Activated naive CD8-positive, alpha-beta T cell treated with anti-CD3 and anti-CD28 coated beads, Interleukin-2, amount 50 U/mL, for 16 hours (primary cell): ENCODE measurements around the gene MCF2L.

ENCODE experiments used
- DNase-seq: peaks from one replicate; pipeline ENCODE4 v3.0.0-alpha.2; 2020; ENCODE audit warnings: low read depth, low spot score

MCF2L gene

GRCh38 chr13:113113846-113114271 is 144.8 kb downstream of the MCF2L start:
- no peak for DNase-seq

DNA sequence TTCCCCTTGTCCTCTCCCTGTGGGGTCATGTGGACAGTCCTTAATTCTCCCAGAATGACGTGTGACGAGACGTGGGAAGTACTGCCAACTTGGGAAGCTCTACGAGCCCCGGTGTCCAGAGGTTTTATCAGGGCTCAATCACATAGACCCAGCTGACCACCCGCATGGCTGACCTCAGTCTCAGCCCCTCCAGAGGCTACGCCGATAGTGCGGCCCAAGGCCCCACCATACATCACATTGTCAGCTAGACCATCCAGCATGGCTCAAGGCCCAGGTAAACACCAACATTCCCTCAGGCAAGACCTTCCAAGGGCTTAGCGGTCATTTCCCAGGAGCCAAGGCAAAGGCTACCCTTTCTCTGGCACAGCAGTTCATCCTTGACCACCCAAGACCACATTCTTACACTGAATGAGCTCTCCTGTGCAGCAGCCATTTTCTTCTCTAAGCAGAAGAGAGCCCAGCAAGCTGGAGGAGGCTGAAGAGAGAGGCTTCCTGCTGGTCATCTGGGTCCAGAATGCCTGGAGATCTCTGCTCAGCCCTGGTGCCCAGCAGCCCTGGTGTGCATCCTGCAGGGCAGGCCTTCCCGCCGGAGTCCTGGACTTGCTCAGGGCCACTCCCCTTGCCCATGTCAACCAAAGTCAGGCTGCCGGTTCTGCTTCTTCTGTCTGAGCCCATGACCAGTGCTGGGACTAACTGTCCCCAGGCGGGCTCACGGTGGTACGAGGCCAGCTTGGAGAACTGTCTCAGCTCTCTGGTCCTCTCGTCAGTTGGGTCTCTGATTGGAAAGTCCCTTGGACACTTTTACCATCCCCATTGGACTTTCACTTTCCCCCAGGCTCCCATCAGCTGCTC is 145.7 kb downstream of the MCF2L start:
- DNase-seq, result no peak

DNA sequence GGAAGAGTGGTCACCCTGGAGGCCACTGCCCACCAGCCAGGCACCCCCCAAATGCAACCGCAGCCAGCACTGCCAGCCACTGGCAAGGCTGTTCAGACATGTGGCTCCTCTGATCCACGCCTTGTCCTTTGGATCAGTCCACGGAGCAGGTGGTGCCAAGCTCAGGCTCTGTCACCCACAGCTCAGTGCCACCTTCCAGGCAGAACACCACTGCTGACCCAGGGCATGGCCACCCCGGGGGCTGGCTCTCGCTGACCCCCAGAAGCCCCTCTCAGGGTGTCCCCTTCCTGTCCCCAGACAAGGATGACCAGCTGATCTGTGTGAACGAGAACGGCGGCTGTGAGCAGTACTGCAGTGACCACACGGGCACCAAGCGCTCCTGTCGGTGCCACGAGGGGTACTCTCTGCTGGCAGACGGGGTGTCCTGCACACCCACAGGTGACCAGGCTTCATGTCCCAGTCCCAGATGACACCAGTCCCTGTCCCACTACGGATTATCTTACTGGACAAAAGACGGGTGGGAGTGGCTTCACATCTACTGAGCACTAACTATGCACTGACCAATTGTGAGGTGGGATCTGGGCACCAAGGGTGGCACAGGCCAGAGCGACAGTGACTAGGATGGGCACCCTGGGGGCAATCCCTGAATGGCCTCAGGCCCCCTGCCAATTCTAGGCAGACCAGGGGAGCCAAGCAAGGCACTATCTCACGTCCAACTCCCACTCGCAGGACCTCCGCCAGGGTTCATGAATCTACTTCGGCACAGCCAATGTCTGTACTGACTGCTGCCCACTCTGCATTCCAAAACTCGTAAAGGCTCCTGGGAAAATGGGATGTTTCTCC is 146.6 kb downstream of the MCF2L start:
- no peak for DNase-seq

DNA sequence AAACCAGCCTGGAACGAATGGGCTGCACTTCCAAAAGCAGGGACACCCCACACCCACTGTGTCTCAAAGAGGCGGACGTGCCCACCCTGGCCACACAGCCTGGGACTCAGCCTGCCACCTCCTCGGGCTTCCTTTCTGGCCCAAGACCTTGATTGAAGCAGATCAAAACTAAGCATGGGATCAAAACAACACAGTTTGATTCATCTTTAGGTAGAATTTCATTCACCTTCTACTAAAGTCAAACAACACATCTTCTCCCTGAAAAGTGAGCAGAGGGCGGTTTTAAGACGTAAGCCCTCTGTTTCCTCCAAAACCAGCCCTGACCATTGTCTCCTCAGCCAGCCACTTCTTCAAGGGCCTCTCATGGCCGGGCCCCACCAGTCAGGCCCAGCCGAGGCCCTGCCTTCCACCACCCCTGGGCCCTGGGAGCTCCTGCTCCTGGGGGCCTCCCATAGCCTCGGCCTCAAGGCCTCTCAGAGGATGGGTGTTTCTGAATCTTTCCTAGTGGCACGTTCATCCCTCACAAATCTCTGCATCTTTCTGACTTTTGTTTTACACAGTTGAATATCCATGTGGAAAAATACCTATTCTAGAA is 147.3 kb downstream of the MCF2L start:
- no peak for DNase-seq

GRCh38 chr13:113116871-113117271 is 147.9 kb downstream of the MCF2L start:
- DNase-seq, result no peak

- no peak for DNase-seq
These were observed 148.4 kb downstream of the MCF2L start for GRCh38 chr13:113117335-113117872.

GRCh38 chr13:113117911-113118260 is 148.9 kb downstream of the MCF2L start:
- no peak for DNase-seq

- DNase-seq, result no peak
These were observed 149.4 kb downstream of the MCF2L start for GRCh38 chr13:113118261-113119021.

- DNase-seq, result no peak
These were observed 150.3 kb downstream of the MCF2L start for GRCh38 chr13:113119166-113119821.

DNA sequence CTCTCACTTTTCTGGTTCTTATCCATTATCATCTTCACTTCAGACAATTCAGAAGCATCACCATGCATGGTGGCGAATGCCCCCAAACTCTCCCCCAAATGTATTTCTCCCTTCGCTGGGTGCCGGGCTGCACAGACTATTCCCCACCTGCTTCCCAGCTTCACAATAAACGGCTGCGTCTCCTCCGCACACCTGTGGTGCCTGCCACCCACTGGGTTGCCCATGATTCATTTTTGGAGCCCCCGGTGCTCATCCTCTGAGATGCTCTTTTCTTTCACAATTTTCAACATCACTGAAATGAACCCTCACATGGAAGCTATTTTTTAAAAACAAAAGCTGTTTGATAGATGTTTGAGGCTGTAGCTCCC is 150.8 kb downstream of the MCF2L start:
- no peak for DNase-seq

DNA sequence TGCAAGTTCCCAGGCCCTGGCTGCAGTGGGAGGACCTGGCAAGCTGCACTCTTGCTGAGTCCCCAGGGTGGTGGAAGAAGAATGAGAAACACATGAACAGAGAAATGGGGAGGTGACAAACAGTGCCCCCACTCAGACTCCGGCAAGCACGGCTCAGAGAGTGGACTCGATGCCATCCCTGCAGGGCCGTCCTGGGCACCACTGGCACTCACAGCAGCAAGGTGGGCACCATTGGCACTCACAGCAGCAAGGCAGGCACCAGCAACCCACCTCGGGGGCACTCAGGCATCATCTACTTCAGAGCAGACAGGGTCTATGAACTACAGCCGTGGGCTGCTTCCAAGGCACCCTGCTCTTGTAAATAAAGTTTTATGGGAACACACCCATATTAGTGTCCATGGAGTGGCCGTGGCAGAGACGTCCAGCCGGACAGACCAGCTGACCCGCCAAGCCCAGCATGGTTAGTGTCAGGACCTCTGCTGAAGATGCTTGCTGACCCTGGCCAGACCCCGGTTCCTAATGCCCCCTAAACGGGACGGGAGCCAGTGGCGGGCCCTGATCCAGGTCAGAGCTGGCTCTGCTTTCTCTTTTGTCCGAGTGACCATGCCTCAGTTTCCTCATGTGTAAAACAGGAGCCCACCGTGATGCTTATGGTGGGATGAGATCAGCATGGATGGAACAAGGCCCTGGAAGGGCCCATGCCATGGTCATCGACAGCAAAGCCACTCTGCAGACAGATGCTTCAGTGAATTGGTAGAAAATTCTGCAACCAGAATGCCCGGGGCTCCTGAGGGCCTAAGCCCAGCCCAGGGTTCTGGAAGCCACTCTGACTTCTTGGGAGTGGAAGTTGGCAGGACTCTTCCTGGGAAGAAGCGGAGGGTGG is 151.5 kb downstream of the MCF2L start:
- no peak for DNase-seq

GRCh38 chr13:113121183-113121927 is 152.3 kb downstream of the MCF2L start:
- DNase-seq, result no peak

DNA sequence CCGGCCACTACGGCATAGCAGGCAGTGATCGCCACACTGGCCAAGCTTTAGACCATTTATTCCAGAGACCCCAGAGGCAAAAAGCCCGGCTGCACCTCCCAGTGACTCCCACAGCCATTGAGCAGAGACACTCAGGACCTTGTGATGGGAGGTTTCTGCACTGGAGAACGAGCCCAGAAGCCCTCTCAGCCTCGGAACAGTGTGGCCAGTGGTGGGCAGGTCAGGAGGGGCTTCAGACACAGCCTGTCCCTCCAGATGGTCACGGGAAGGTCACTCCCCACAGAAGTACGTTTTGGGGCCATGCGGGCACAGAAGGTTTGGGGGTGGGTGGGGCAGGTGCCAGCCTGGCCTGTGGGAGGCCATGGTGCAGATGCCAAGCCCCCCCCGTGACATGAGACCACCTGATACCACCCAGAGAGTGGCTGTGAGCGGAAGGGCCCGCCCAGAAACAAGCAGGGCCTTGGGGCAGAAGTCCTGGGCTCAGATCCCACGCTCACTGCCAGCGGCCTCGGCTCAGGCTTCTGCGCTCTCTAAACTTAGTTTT is 153.0 kb downstream of the MCF2L start:
- no peak for DNase-seq

- no peak for DNase-seq
These were observed 153.7 kb downstream of the MCF2L start, which contains the start of gene F10 for GRCh38 chr13:113122550-113123225. Gene F10, plus strand, starts transcription at chr13:113122799. Its CDS starts 57 bp downstream, at chr13:113122856.

- DNase-seq, result no peak
These were observed 154.5 kb downstream of the MCF2L start for GRCh38 chr13:113123226-113124201.

GRCh38 chr13:113124211-113124970 is 155.4 kb downstream of the MCF2L start:
- DNase-seq, result no peak
